HG03469 (cell line): ENCODE results near the gene SPNS1.

Source experiments
- ATAC-seq: cut with Tn5 transposase; IDR thresholded peaks from one replicate; pipeline ENCODE4 v1.9.1; 2021; ENCODE audit warnings: mild to moderate bottlenecking, moderate library complexity, moderate number of reproducible peaks; ENCODE audit not compliant: unreplicated experiment

The SPNS1 gene

DNA sequence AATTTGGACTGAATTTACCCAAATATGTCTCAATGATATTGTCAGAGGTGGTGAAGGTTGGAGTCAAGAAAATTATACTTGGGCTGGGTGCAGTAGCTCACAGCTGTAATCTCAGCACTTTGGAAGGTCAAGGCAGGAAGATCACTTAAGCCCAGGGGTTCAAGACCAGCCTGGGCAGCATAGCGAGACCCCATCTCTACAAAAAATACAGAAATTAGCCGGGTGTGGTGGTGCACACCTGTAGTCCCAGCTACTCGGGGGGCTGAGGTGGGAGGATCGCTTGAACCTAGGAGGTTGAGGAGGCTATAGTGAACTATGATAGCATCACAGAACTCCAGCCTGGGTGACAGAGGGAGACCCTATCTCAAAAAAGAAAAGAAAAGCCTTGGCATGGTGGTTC is 51.2 kb downstream of the SPNS1 start:
- no peak for ATAC-seq

DNA sequence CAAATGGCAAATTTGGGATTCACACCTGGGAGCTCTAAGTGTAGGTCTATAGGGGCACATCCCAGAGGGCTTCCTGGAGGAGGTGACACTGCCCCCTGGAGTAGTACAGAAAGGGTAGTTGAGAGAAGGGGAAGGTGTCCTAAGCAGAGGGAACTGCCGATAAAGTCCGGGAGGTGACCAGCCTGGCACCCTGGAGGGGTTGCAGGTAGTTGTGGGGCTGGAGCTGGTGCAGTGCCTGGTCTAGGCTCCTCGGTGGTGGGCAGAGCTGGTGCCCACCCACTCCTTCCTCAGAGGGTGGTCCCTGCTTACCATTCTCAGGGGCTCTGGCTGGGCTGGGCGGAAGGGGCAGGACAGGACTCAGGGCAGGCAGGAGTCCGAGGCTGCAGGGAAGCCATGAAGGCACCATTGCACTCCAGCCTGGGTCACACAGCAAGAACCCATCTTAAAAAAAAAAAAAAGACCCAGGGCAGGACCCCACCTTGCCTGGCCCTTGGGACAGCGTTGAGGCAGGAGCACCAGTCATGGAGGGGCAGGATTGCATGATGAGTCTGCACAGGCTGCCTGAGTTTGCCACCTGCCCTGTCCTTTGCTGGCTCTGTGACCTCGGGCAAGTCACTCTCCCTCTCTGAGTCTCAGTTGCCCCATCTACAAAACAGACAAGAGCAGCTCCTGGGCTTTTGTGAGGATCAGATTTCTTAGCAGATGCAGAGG is 54.0 kb downstream of the SPNS1 start:
- ATAC-seq, result no peak

DNA sequence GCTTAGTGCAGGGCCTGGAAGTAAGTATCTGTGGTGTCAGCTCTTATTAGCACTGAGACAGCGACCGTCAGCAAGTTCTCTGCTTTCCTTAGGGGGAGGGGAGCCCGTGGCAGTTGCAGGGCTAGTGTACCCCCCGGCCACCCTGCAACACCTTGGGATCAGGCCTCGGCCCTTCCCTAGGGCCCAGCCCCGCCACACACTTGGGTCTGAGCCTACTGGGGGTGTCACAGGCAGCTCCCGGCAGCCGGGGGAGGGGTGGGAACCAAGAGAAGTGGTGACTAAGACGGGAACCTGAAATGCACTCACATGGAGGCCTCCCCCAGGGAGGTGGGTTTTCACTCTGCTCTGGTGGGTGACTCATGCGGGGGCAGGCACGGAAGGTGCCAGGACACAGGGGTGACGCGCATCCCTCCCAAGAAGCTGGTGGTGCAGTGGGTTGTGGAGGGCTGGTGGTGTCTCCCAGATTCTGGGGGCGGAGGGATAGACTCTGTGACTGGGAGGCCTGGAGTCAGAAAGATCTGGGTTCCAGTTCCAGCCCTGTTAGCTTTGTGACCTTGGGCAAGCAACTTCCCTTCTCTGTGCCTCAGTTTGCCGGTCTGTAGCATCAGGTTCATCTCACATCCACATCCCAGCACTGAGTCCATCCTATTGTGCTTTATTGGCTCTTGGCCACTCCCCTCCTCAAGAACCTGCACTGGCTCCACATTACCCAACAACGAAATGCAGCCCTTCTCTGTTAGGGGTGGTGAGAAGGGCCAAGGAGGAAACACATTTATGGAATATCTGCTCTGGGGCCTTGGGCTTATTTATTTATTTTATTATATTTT is 54.8 kb downstream of the SPNS1 start:
- ATAC-seq, result no peak

DNA sequence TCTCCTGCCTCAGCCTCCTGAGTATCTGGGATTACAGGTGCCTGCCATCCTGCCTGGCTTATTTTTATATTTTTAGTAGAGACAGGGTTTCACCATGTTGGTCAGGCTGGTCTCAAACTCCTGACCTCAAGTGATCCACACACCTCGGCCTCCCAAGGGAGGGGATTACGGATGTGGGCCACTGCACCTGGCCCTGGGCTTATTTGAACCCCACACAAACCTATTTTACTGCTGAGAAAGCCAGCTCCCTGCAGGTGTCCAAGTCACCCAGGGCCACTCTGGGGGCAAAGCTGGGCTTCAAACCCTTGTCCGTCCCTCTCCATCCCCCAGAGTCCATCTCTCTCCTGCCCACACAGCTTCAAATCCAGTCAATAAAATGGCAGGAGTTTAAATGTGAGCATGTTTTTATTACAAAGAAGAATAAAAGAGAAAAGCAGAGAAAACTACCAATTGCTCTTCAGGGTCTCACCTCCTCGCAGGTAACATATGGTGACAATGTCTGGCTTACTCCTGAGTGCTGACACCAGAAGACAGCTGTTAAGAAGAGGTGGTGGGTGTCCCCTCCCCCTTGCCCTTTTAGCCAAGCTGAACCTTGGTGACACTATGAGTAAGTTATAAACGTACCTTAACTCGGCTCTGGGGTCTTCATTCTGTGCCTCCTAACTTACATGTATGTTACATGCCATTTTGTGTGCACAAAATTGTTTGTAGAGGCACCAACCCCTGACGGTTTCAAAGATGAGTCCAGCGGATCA is 55.7 kb downstream of the SPNS1 start:
- ATAC-seq, result no peak
